Limb (tissue), 2 donors: ENCODE measurements around the gene TBC1D14.
A peak's percentile ranks its signal among the peaks of the same experiment; 100 is the strongest.
"Not testable (repeated sequence)": the region's sequence is repeated elsewhere in the genome, so short reads cannot be mapped to it uniquely, and the experiment has no call there.

Source experiments
- DNase-seq, 2 donors: peaks; one replicate each; pipeline ENCODE4 v3.0.0-alpha.2; 2016; ENCODE audit errors: extremely low spot score in 2 of 2

TBC1D14 gene

GRCh38 chr4:6908432-6909112 is 1.1 kb upstream of the TBC1D14 start:
- no peak for DNase-seq

DNA sequence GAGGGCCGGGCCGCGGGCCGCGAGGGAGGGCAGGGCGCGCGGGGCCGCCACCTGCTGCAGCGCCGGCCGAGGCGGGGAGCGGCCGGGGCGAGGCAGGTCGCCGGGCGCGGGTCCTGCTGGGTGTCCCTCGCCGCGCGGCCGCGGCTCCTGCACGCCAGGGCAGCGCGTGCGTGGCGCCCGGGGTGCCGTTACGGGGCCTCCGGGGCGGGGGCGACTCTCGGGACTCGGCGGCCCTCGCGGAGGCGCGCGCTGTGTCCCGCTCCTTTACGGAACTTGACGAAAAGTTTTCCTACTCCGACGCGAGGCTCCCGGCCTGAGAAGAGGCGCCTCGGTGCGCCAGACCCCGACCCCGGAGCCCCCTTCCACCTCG is 329 bp downstream of the TBC1D14 start:
- DNase-seq = no peak

- DNase-seq = no peak
These were observed 824 bp downstream of the TBC1D14 start for GRCh38 chr4:6910340-6910959.

- no peak for DNase-seq
These were observed 1.6 kb downstream of the TBC1D14 start for GRCh38 chr4:6910960-6911874.

DNA sequence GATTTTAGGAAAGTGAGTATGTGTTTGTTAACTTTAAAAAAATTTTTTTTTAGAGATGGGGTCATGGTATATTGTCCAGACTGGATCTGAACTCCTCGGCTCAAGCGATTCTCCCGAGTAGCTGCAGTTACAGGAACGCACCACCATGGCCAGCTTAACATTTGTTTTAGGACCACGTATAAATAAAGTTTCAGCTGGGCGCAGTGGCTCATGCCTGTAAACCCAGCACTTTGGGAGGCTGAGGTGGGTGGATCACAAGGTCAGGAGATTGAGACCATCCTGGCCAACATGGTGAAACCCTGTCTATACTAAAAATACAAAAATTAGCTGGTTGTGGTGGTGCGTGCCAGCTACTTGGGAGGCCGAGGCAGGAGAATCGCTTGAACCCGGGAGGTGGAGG is 2.3 kb downstream of the TBC1D14 start:
- DNase-seq = not testable (repeated sequence)

DNA sequence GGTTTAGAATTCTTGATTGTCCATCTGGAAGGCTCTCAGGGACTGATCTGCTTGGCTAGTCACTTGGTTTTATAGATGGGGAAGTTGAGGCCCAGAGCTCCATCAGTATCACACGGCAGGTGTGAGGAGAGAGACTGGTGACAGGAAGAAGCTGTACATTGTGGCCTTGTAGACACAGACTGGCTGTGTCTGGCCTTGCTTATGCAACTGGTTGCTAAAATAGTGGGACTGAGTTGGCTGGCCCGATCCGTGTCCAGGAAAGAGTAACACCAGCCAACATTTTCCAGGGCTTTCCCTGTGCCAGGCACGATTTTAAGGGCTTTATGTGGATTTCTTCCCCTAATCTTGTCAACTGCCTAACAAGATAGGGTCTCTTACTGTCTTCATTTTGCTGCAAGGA is 2.8 kb downstream of the TBC1D14 start:
- no peak for DNase-seq

- DNase-seq = no peak
These were observed 3.8 kb downstream of the TBC1D14 start for GRCh38 chr4:6913350-6913905.

GRCh38 chr4:6914448-6914847 is 4.8 kb downstream of the TBC1D14 start:
- no peak for DNase-seq

DNA sequence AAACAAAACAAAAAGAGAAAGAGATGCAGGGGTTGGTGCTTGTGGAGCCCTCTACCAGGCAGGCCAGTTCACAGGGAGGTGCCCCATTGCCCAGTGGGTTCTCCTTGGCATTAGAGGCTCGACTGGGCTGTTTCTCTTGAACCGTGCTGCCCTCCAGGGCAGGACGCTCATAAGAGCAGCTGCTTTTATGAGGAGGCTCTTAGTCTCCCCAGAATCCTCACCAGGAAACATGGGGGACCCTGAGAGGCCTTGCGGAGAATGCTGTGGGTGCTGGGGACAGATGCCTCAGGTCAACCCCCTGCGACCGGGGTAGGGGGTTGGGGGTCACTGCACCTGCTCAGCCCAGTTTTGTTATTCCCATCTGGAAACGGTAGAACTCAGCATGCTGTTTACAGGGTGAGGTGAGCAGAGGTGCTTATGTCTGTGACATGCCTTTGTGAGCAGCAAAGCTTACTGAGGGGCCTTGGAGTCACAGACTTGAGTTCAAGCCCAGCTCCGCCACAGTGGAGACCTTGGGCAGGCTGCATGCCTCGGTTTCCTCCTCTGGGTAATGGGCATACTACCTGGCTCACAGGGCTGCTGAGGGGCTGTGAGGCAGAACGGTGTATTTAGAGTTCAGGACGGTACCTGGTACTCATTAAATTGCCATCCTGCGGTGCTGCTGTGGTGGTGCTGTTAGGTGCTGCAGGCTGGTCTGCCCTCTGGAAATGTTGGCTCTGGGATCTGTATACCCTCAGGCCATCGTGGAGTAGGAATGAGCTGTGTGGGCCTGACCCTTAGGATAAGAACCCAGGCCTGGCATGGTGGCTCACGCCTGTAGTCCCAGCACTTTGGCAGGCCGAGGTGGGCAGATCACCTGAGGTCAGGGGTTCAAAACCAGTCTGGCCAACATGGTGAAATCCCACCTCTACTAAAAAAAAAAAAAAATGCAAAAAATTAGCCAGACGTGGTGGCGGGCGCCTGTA is 5.7 kb downstream of the TBC1D14 start:
- no peak for DNase-seq

DNA sequence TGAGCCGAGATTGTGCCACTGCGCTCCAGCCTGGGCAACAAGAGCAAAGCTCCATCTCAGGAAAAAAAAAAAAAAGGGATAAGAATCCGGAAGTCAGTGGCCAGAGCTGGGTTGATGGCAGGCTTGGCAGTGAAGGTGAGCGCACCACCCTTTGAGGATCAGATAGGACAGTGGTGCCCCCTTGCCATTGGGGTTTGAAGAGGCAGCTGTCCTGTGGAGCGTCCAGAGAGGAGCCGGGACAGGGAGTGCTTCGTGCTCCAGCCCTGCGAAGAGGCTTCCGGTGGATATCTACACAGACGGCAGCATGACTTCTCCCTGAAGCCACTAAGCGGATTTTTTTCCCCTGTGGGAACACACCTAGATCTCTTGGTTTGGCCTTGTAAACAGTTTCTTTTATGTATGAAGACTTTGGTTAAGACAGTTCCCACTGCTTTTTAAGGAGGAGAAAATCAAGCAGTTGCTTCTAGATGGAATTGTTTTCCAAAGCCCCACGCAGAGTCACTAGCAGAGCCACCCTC is 6.5 kb downstream of the TBC1D14 start:
- DNase-seq = no peak

DNA sequence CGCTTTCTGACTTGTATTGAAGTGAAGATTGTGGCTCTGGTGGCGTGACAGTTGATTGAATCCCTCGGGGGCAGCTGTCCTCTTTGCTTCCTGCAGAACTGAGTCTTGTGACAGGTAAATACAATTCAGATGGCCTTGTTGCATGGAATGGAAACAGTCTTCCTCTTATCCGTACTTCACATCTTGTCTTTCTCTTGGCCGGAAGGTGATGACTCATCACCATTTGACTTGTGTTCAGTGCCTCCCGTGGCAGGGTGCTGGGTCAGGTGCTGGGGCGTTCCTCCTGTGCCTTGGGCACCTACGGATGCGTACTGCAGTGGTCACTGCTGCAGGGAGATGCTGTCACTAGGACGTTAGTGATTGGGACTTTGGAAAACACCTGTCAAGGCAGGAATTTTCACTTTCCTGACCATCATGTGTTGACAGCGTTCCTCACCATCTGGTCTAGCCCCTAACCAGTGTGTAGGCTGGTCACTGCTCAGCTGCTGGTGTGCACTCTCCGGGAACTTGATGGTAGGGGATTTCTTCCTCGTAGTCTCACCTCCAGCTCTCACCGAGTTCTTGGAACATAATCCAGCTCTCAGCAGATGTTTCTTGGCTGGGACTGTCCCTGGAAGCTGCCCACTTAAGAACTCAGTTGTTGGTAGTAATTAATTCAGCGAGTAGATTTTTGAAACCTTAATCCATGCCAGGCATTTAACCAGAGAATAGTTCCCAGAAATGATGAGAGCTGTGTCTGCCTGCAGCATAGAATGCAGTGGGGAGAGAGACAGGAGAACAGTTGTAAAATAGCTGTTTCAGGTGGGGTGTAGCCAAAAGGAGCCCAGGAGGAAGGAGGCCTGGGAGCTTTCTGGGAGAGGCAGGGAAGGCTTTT is 7.2 kb downstream of the TBC1D14 start:
- no peak for DNase-seq

DNA sequence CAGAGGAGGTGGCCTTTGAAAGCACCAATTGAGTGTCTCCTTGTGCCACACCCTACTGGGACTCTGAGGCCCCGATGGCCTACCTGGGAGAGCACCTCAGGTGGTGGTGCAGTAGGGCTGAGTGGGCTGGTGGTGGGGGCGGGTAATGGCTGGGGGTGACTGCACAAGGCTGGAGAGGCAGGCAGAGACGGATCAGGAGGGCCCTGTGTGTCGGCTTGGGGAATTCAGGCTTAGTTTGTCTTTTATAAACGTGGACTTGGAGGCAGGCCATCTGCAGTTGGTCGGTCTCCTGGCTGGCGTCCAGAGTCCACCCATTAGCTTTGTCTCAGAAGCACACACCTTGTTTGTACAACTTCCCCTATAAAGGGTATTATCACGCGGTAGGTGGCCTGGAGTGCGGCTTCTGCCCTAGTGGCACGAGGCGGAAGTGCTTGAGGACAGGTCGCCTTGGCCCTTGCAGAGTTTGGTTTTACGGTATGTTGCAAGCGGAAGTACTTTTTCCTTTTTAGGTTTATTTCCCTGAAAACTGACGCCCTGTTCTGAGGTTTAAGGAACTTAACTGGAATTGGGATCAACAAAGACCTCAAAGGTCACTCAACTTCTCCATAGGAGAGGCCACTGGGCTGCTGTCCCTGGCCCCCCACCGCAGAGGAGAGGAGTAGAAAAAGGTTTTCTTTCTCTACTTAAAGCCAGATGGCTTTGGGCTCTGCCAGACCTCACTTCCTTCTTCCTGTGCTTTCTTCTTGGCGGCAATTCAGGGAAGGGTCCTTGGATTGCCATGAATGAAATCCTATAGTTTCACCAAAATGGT is 8.0 kb downstream of the TBC1D14 start:
- peak; percentile 43 to 73 for DNase-seq

DNA sequence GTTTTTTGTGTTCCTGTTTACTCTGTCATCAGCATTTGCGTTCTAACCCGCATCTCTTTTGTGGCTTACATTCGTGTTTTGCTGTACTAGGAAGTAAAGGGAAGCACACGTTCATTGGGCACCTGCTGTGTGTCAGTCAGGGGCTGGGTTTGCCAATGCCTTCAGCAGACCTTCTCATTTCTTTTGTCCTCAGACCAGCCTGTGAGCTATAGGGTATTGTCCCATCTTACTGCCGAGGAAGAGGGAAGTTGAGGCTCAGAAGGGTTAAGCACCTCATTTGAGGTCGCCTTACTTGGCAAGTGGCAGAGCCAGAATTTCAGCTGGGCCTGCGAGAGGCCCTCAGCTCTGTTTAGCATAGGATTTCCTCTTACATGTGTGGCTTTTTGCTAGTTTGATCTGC is 8.7 kb downstream of the TBC1D14 start:
- no peak for DNase-seq

DNA sequence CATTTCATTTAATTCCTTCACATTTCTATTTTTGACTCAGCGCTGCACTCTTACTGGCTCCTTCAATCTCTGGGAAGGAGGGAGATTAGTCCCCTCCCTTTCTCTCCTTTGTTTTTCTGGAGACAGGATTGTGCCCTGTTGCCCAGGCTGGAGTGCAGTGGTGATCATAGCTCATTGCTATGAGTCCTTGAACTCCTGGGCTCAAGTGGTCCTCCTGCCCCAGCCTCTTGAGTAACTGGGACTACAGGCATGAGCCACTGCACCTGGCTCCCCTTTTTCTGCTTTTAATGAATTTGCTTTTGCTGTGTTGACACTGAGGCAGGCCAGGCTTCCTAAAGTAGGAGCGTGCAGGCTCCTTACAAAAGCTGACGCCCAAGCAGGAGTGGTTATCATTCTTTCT is 10.5 kb downstream of the TBC1D14 start:
- no peak for DNase-seq

DNA sequence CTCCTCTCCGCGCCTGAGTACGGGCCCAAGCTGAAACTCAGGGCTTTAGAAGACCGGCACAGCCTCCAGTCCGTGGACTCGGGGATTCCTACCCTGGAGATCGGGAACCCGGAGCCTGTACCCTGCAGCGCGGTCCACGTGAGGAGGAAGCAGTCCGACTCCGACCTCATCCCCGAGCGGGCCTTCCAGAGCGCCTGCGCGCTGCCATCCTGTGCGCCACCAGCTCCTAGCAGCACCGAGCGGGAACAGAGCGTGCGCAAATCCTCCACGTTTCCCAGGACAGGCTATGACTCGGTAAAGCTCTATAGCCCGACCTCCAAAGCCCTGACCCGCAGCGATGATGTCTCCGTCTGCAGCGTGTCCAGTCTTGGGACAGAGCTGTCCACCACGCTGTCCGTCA is 13.9 kb downstream of the TBC1D14 start:
- DNase-seq = no peak

GRCh38 chr4:6924361-6924779 is 14.7 kb downstream of the TBC1D14 start:
- no peak for DNase-seq

- DNase-seq = no peak
These were observed 15.8 kb downstream of the TBC1D14 start for GRCh38 chr4:6925357-6925836.

- no peak for DNase-seq
These were observed 16.5 kb downstream of the TBC1D14 start for GRCh38 chr4:6926081-6926480.
